CD14-positive monocyte (primary cell): ENCODE results near the gene TCP10L. TPM values are rescaled to one million over a fixed set of nuclear protein-coding genes. Genes with fewer than 3 reads are reported as not detected.

Experiments used
- DNase-seq, 3 donors: peaks; one replicate each; pipeline ENCODE4 v3.0.0-alpha.2; 2011 to 2022
- H2AFZ ChIP-seq: 2 replicates; pipeline ENCODE4 v1.6.0; 2012; ENCODE audit warnings: mild to moderate bottlenecking, low read depth, low read length, inconsistent platforms; ENCODE audit not compliant: insufficient read depth, poor library complexity, severe bottlenecking
- H3K27ac ChIP-seq, 2 donors: 1 replicate in 1 of 2; 2 replicates in 1 of 2; pipeline ENCODE4 v1.5.1; 2012 to 2013; ENCODE audit warnings: low read length in 2 of 2, control low read depth in 1 of 2, inconsistent platforms in 1 of 2, low read depth in 1 of 2, mild to moderate bottlenecking in 1 of 2
- H3K27me3 ChIP-seq, 2 donors: one replicate each; pipeline versions ENCODE4 v1.6.0 to v1.6.1; 2011 to 2013; ENCODE audit warnings: low read length in 2 of 2; ENCODE audit not compliant: control insufficient read depth in 2 of 2, insufficient read depth in 2 of 2
- H3K36me3 ChIP-seq, 2 donors: replicated peaks in 1 of 2; 1 replicate in 1 of 2; 2 replicates in 1 of 2; pipeline versions ENCODE4 v1.5.1 to v1.6.1; 2012 to 2013; ENCODE audit warnings: low read length in 2 of 2, control low read depth in 1 of 2, inconsistent platforms in 1 of 2, mild to moderate bottlenecking in 1 of 2; ENCODE audit not compliant: insufficient read depth in 2 of 2, control insufficient read depth in 1 of 2
- H3K4me1 ChIP-seq, 2 donors: 1 replicate in 1 of 2; 2 replicates in 1 of 2; pipeline versions ENCODE4 v1.5.1 to v1.6.1; 2012 to 2013; ENCODE audit warnings: low read length in 2 of 2, control low read depth in 1 of 2, inconsistent platforms in 1 of 2, mild to moderate bottlenecking in 1 of 2, moderate library complexity in 1 of 2; ENCODE audit not compliant: insufficient read depth in 2 of 2, control insufficient read depth in 1 of 2
- H3K4me2 ChIP-seq: replicated peaks from 2 replicates; pipeline ENCODE3; 2012; ENCODE audit warnings: low read length, moderate library complexity, mild to moderate bottlenecking; ENCODE audit not compliant: poor library complexity, severe bottlenecking; ENCODE audit errors: extremely low read depth
- H3K4me3 ChIP-seq, 3 experiments: fragments of 200-600 bp in 1 of 3; sonication (generic) in 1 of 3; replicated peaks in 1 of 3; 1 replicate in 2 of 3; 2 replicates in 1 of 3; pipeline ENCODE4 v1.5.1; 2011 to 2013; ENCODE audit warnings: low read length in 3 of 3, mild to moderate bottlenecking in 3 of 3, control low read depth in 2 of 3, low read depth in 2 of 3, inconsistent platforms in 1 of 3, moderate library complexity in 1 of 3
- H3K79me2 ChIP-seq: 2 replicates; pipeline ENCODE4 v1.6.0; 2012; ENCODE audit warnings: mild to moderate bottlenecking, control low read depth, inconsistent platforms, low read length, moderate library complexity; ENCODE audit not compliant: insufficient read depth
- H3K9ac ChIP-seq: 2 replicates; pipeline ENCODE4 v1.6.0; 2017; ENCODE audit warnings: low read length, mild to moderate bottlenecking; ENCODE audit not compliant: insufficient read depth, poor library complexity, severe bottlenecking
- H3K9me3 ChIP-seq, 2 donors: replicated peaks in 1 of 2; 1 replicate in 1 of 2; 2 replicates in 1 of 2; pipeline versions ENCODE4 v1.5.1 to v1.6.1; 2012 to 2013; ENCODE audit warnings: low read length in 2 of 2, control low read depth in 1 of 2; ENCODE audit not compliant: control insufficient read depth in 1 of 2, insufficient read depth in 1 of 2
- H4K20me1 ChIP-seq: 2 replicates; pipeline ENCODE4 v1.6.0; 2012; ENCODE audit warnings: mild to moderate bottlenecking, low read length, control low read depth, moderate library complexity; ENCODE audit not compliant: insufficient read depth
- H3K27ac Mint-ChIP-seq, 7 donors: one replicate each; pipeline ENCODE4 v1.8.0; 2020; ENCODE audit warnings: mild to moderate bottlenecking in 7 of 7, mixed read lengths in 7 of 7, moderate library complexity in 6 of 7, inconsistent platforms in 2 of 7
- H3K27me3 Mint-ChIP-seq, 3 donors: one replicate each; pipeline ENCODE4 v1.8.0; 2021 to 2022; ENCODE audit warnings: low read depth in 3 of 3, mild to moderate bottlenecking in 3 of 3, mixed read lengths in 3 of 3, moderate library complexity in 3 of 3, inconsistent platforms in 1 of 3
- H3K36me3 Mint-ChIP-seq, 2 donors: one replicate each; pipeline ENCODE4 v1.8.0; 2020; ENCODE audit warnings: mixed read lengths in 2 of 2, inconsistent platforms in 1 of 2, mild to moderate bottlenecking in 1 of 2
- H3K4me1 Mint-ChIP-seq: one replicate; pipeline ENCODE4 v1.8.0; 2020; ENCODE audit warnings: mild to moderate bottlenecking, mixed read lengths
- H3K4me3 Mint-ChIP-seq, 2 donors: one replicate each; pipeline ENCODE4 v1.8.0; 2020; ENCODE audit warnings: mild to moderate bottlenecking in 2 of 2, mixed read lengths in 2 of 2, moderate library complexity in 1 of 2
- H3K9me3 Mint-ChIP-seq, 7 donors: one replicate each; pipeline ENCODE4 v1.8.0; 2020 to 2022; ENCODE audit warnings: mixed read lengths in 7 of 7, mild to moderate bottlenecking in 6 of 7, moderate library complexity in 6 of 7, inconsistent platforms in 2 of 7
- CTCF ChIP-seq: fragments of 200-600 bp; IDR thresholded peaks from one replicate; pipeline ENCODE4 v1.8.0; 2022; ENCODE audit warnings: antibody characterized with exemption, mild to moderate bottlenecking
- WGBS: methylation state at CpG from one replicate; pipeline ENCODE4 v1.1.5; 2013; ENCODE audit warnings: missing lambda C conversion rate; ENCODE audit not compliant: insufficient coverage; 5-methylcytosine and 5-hydroxymethylcytosine counted together
- intact Hi-C, 2 donors: fragments of 100-400 bp; cut with micrococcal nuclease; formaldehyde crosslinking; loops; one replicate each; pipeline versions ENCODE4 v1.15.0 to v1.15.1; 2023
- polyA plus RNA-seq, 3 donors: library from polyadenylated mRNA; depleted of rRNA in 1 of 3; unstranded in 2 of 3; stranded (reverse) in 1 of 3; fragments of 300-500 nt in 2 of 3; fragments of >200 nt in 1 of 3; fragmentation: Illumina TruSeq in 2 of 3; gene quantifications; 1 replicate in 2 of 3; 2 replicates in 1 of 3; pipeline ENCODE4 v1.2.3, GENCODE V29; 2012 to 2021

Gene TCP10L
- polyA plus RNA-seq, 3 donors = 0.07 to 0.41 (median 0.12) TPM

- no peaks in the 10 kb centered on the region for H3K9me3 Mint-ChIP-seq
- Histone ChIP-seq H3K79me2 (no peaks in the 10 kb centered on the region), H3K4me2 (no peak overlapping the region), H3K9me3 (no peaks in the 10 kb centered on the region), H2AFZ (no peak overlapping the region), H3K36me3 (no peaks in the 10 kb centered on the region), H3K4me1 (no peaks in the 10 kb centered on the region), H4K20me1 (no peaks in the 10 kb centered on the region), H3K27me3 (no peaks in the 10 kb centered on the region), H3K27ac (no peak overlapping the region), H3K4me3 (no peak overlapping the region), H3K9ac (no peak overlapping the region)
- WGBS = 70% methylated on average over 8 of the region's 9 CpGs
- intact Hi-C loops = no loop called here
- H3K4me3 Mint-ChIP-seq = no peak overlapping the region
- no peak overlapping the region for H3K27ac Mint-ChIP-seq
- no peaks in the 10 kb centered on the region for H3K4me1 Mint-ChIP-seq
- no peak for TF ChIP-seq CTCF
- H3K36me3 Mint-ChIP-seq = no peaks in the 10 kb centered on the region
- DNase-seq = no peak
- peaks cover 0 to 1% (median 1%) of the 10 kb centered on the region in 3 donors for H3K27me3 Mint-ChIP-seq
Measured at GRCh38 chr21:32585970-32586369, 647 bp upstream of the TCP10L start.

GRCh38 chr21:32584472-32584871 lies 851 bp downstream of the TCP10L start:
- DNase-seq = no peak
- Mint-ChIP-seq H3K9me3 (no peaks in the 10 kb centered on the region), H3K4me1 (no peaks in the 10 kb centered on the region), H3K27me3 (peaks cover 0 to 1% (median 1%) of the 10 kb centered on the region in 3 donors), H3K36me3 (no peaks in the 10 kb centered on the region), H3K4me3 (no peak overlapping the region), H3K27ac (no peak overlapping the region)
- Histone ChIP-seq H3K27me3 (no peaks in the 10 kb centered on the region), H3K9ac (no peak overlapping the region), H3K9me3 (no peaks in the 10 kb centered on the region), H3K27ac (no peak overlapping the region), H3K4me3 (no peak overlapping the region), H3K4me2 (no peak overlapping the region), H3K79me2 (no peaks in the 10 kb centered on the region), H3K4me1 (no peaks in the 10 kb centered on the region), H3K36me3 (no peaks in the 10 kb centered on the region), H4K20me1 (no peaks in the 10 kb centered on the region), H2AFZ (no peak overlapping the region)
- 93% methylated on average over 3 of the region's 8 CpGs for WGBS
- intact Hi-C loops = no loop called here
- no peak for TF ChIP-seq CTCF
